IgD-negative memory B cell (primary cell): ENCODE results near the gene CORO1C. TPM values are rescaled to one million over a fixed set of nuclear protein-coding genes. Genes with fewer than 3 reads are reported as not detected.
"Not testable (repeated sequence)": the region's sequence is repeated elsewhere in the genome, so short reads cannot be mapped to it uniquely, and the experiment has no call there.

Experiments used
- H3K27ac Mint-ChIP-seq, 3 donors: one replicate each; pipeline ENCODE4 v1.8.0; 2020 to 2022; ENCODE audit warnings: mild to moderate bottlenecking in 3 of 3, mixed read lengths in 3 of 3, moderate library complexity in 1 of 3
- H3K27me3 Mint-ChIP-seq: one replicate; pipeline ENCODE4 v1.8.0; 2021; ENCODE audit warnings: mixed read lengths
- H3K36me3 Mint-ChIP-seq: one replicate; pipeline ENCODE4 v1.8.0; 2020; ENCODE audit warnings: mild to moderate bottlenecking, mixed read lengths
- H3K4me1 Mint-ChIP-seq, 3 donors: one replicate each; pipeline ENCODE4 v1.8.0; 2020 to 2022; ENCODE audit warnings: mixed read lengths in 3 of 3, mild to moderate bottlenecking in 1 of 3
- H3K4me3 Mint-ChIP-seq, 4 donors: one replicate each; pipeline ENCODE4 v1.8.0; 2020 to 2022; ENCODE audit warnings: mild to moderate bottlenecking in 4 of 4, mixed read lengths in 4 of 4, moderate library complexity in 3 of 4
- H3K9me3 Mint-ChIP-seq, 3 donors: one replicate each; pipeline ENCODE4 v1.8.0; 2020 to 2021; ENCODE audit warnings: mixed read lengths in 3 of 3, mild to moderate bottlenecking in 1 of 3
- polyA plus RNA-seq: library from polyadenylated mRNA; unstranded; fragments of 300-500 nt; fragmentation: Illumina TruSeq; gene quantifications from one replicate; pipeline ENCODE4 v1.2.3, GENCODE V29; 2021

CORO1C gene
- polyA plus RNA-seq, 1 donor from 2014 or later = 71.8 TPM

GRCh38 chr12:108670066-108670631, 61.2 kb downstream of the CORO1C start:
- H3K27me3 Mint-ChIP-seq = no peaks in the 10 kb centered on the region
- no peak overlapping the region for H3K4me3 Mint-ChIP-seq
- H3K4me1 Mint-ChIP-seq = peaks cover 20 to 32% (median 23%) of the 10 kb centered on the region in 3 donors
- peak overlapping the region in 2 of 3 donors; percentile 23 to 53 for H3K27ac Mint-ChIP-seq
- no peaks in the 10 kb centered on the region for H3K9me3 Mint-ChIP-seq
- H3K36me3 Mint-ChIP-seq = peaks cover 8% of the 10 kb centered on the region

- Mint-ChIP-seq H3K4me1 (peaks cover 30 to 45% (median 39%) of the 10 kb centered on the region in 3 donors), H3K9me3 (no peaks in the 10 kb centered on the region), H3K4me3 (peak overlapping the region in 1 of 4 donors; percentile 43), H3K27ac (no peak overlapping the region), H3K27me3 (no peaks in the 10 kb centered on the region), H3K36me3 (peaks cover 3% of the 10 kb centered on the region)
Measured at GRCh38 chr12:108668542-108668941, 62.8 kb downstream of the CORO1C start.

- no peaks in the 10 kb centered on the region for H3K27me3 Mint-ChIP-seq
- H3K4me1 Mint-ChIP-seq = peaks cover 34 to 50% (median 43%) of the 10 kb centered on the region in 3 donors
- H3K36me3 Mint-ChIP-seq = peaks cover 6% of the 10 kb centered on the region
- H3K27ac Mint-ChIP-seq = no peak overlapping the region
- H3K4me3 Mint-ChIP-seq = no peak overlapping the region
- no peaks in the 10 kb centered on the region for H3K9me3 Mint-ChIP-seq
Measured at GRCh38 chr12:108668063-108668462, 63.3 kb downstream of the CORO1C start.

- peak overlapping the region in 2 of 3 donors; percentile 19 to 79 for H3K27ac Mint-ChIP-seq
- peak overlapping the region in 3 of 4 donors; percentile 0 to 67 (median 14) for H3K4me3 Mint-ChIP-seq
- H3K27me3 Mint-ChIP-seq = no peaks in the 10 kb centered on the region
- no peaks in the 10 kb centered on the region for H3K9me3 Mint-ChIP-seq
- H3K4me1 Mint-ChIP-seq = peaks cover 38 to 54% (median 48%) of the 10 kb centered on the region in 3 donors
- peaks cover 8% of the 10 kb centered on the region for H3K36me3 Mint-ChIP-seq
Measured at GRCh38 chr12:108667349-108667748, 64.0 kb downstream of the CORO1C start.

GRCh38 chr12:108666401-108666881, 64.9 kb downstream of the CORO1C start:
- Mint-ChIP-seq H3K4me3 (peak overlapping the region in 2 of 4 donors; percentile 33 to 58), H3K27me3 (no peaks in the 10 kb centered on the region), H3K27ac (peak overlapping the region in 1 of 3 donors; percentile 19), H3K4me1 (peaks cover 38 to 55% (median 48%) of the 10 kb centered on the region in 3 donors), H3K9me3 (no peaks in the 10 kb centered on the region), H3K36me3 (peaks cover 8% of the 10 kb centered on the region)

- Mint-ChIP-seq H3K36me3 (peaks cover 7% of the 10 kb centered on the region), H3K27ac (peak overlapping the region in 2 of 3 donors; percentile 19 to 46), H3K9me3 (no peaks in the 10 kb centered on the region), H3K4me3 (peak overlapping the region in 2 of 4 donors; percentile 33 to 58), H3K4me1 (peaks cover 38 to 58% (median 52%) of the 10 kb centered on the region in 3 donors), H3K27me3 (no peaks in the 10 kb centered on the region)
Measured at GRCh38 chr12:108665608-108666202, 65.6 kb downstream of the CORO1C start.

- Mint-ChIP-seq H3K27me3 (no peaks in the 10 kb centered on the region), H3K36me3 (peaks cover 6% of the 10 kb centered on the region), H3K4me1 (peaks cover 38 to 58% (median 52%) of the 10 kb centered on the region in 3 donors), H3K9me3 (no peaks in the 10 kb centered on the region), H3K27ac (peak overlapping the region; percentile 21 to 89 (median 83)), H3K4me3 (peak overlapping the region; percentile 59 to 76 (median 65))
Measured at GRCh38 chr12:108664338-108665258, 66.7 kb downstream of the CORO1C start.

GRCh38 chr12:108663324-108664015, 67.8 kb downstream of the CORO1C start:
- Mint-ChIP-seq H3K4me3 (peak overlapping the region in 3 of 4 donors; percentile 25 to 76 (median 36)), H3K36me3 (peaks cover 6% of the 10 kb centered on the region), H3K27ac (peak overlapping the region in 1 of 3 donors; percentile 83), H3K27me3 (no peaks in the 10 kb centered on the region), H3K9me3 (no peaks in the 10 kb centered on the region), H3K4me1 (peaks cover 38 to 56% (median 52%) of the 10 kb centered on the region in 3 donors)

- not testable (repeated sequence) for H3K27me3 Mint-ChIP-seq, H3K9me3 Mint-ChIP-seq, H3K36me3 Mint-ChIP-seq, H3K27ac Mint-ChIP-seq, H3K4me3 Mint-ChIP-seq
- H3K4me1 Mint-ChIP-seq = peaks cover 16 to 32% (median 22%) of the 10 kb centered on the region in 3 donors
Measured at GRCh38 chr12:108658115-108658514, 73.2 kb downstream of the CORO1C start.

GRCh38 chr12:108657130-108657745, 74.1 kb downstream of the CORO1C start:
- Mint-ChIP-seq H3K4me3 (no peak overlapping the region), H3K4me1 (peaks cover 17 to 34% (median 25%) of the 10 kb centered on the region in 3 donors), H3K36me3 (no peaks in the 10 kb centered on the region), H3K27ac (peak overlapping the region in 1 of 3 donors; percentile 22), H3K9me3 (no peaks in the 10 kb centered on the region), H3K27me3 (no peaks in the 10 kb centered on the region)

- not testable (repeated sequence) for H3K9me3 Mint-ChIP-seq, H3K36me3 Mint-ChIP-seq, H3K27me3 Mint-ChIP-seq, H3K27ac Mint-ChIP-seq, H3K4me3 Mint-ChIP-seq
- peaks cover 20 to 32% (median 24%) of the 10 kb centered on the region in 3 donors for H3K4me1 Mint-ChIP-seq
Measured at GRCh38 chr12:108656247-108656646, 75.1 kb downstream of the CORO1C start.

GRCh38 chr12:108655812-108656175, 75.5 kb downstream of the CORO1C start:
- H3K4me1 Mint-ChIP-seq = peaks cover 20 to 30% (median 22%) of the 10 kb centered on the region in 3 donors
- not testable (repeated sequence) for H3K9me3 Mint-ChIP-seq, H3K36me3 Mint-ChIP-seq, H3K27me3 Mint-ChIP-seq, H3K27ac Mint-ChIP-seq, H3K4me3 Mint-ChIP-seq

GRCh38 chr12:108654622-108655021, 76.7 kb downstream of the CORO1C start:
- not testable (repeated sequence) for H3K27ac Mint-ChIP-seq, H3K27me3 Mint-ChIP-seq, H3K4me3 Mint-ChIP-seq, H3K9me3 Mint-ChIP-seq, H3K36me3 Mint-ChIP-seq
- peaks cover 21 to 31% (median 22%) of the 10 kb centered on the region in 3 donors for H3K4me1 Mint-ChIP-seq

- H3K4me3 Mint-ChIP-seq = no peak overlapping the region
- peaks cover 22 to 36% (median 27%) of the 10 kb centered on the region in 3 donors for H3K4me1 Mint-ChIP-seq
- H3K36me3 Mint-ChIP-seq = peaks cover 2% of the 10 kb centered on the region
- H3K27ac Mint-ChIP-seq = peak overlapping the region in 1 of 3 donors; percentile 88
- no peaks in the 10 kb centered on the region for H3K27me3 Mint-ChIP-seq
- no peaks in the 10 kb centered on the region for H3K9me3 Mint-ChIP-seq
Measured at GRCh38 chr12:108653922-108654321, 77.4 kb downstream of the CORO1C start.
